Progenitor cell of endocrine pancreas (in vitro differentiated cells): ENCODE results near the gene TRPM3. TPM values are rescaled to one million over a fixed set of nuclear protein-coding genes. Genes with fewer than 3 reads are reported as not detected.

Source experiments
- DNase-seq: peaks from one replicate; pipeline ENCODE4 v3.0.0; 2021; ENCODE audit warnings: low spot score; ENCODE audit not compliant: unreplicated experiment
- H3K27ac Mint-ChIP-seq: 2 replicates; pipeline ENCODE4 v1.8.0; 2021; ENCODE audit warnings: mild to moderate bottlenecking, moderate library complexity, mixed read lengths
- H3K27me3 Mint-ChIP-seq: 2 replicates; pipeline ENCODE4 v1.8.0; 2021; ENCODE audit warnings: mixed read lengths
- H3K36me3 Mint-ChIP-seq: 2 replicates; pipeline ENCODE4 v1.8.0; 2022; ENCODE audit warnings: mixed read lengths; ENCODE audit not compliant: insufficient read depth
- H3K4me1 Mint-ChIP-seq: 2 replicates; pipeline ENCODE4 v1.8.0; 2021; ENCODE audit warnings: low read depth, mixed read lengths
- H3K4me3 Mint-ChIP-seq: 2 replicates; pipeline ENCODE4 v1.8.0; 2021; ENCODE audit warnings: low read depth, mild to moderate bottlenecking, moderate library complexity, mixed read lengths
- H3K9me3 Mint-ChIP-seq: 2 replicates; pipeline ENCODE4 v1.8.0; 2021; ENCODE audit warnings: low read depth, mixed read lengths
- CTCF ChIP-seq: fragments of 200-600 bp; sonication (generic); IDR thresholded peaks from one replicate; pipeline ENCODE4 v1.5.0; 2021; ENCODE audit warnings: antibody characterized with exemption, mild to moderate bottlenecking; ENCODE audit not compliant: unreplicated experiment
- total RNA-seq: library from RNA; stranded (reverse); gene quantifications from 2 replicates; pipeline ENCODE4 v1.2.1, GENCODE V29; 2021

The TRPM3 gene
- total RNA-seq, 1 donor from 2014 or later = 1.6 TPM

- H3K9me3 Mint-ChIP-seq = no peaks in the 10 kb centered on the region
- H3K36me3 Mint-ChIP-seq = no peaks in the 10 kb centered on the region
- no peaks in the 10 kb centered on the region for H3K27me3 Mint-ChIP-seq
- no peak for TF ChIP-seq CTCF
- no peak for DNase-seq
- no peak overlapping the region for H3K4me3 Mint-ChIP-seq
- H3K4me1 Mint-ChIP-seq = no peaks in the 10 kb centered on the region
- H3K27ac Mint-ChIP-seq = no peak overlapping the region
Measured at GRCh38 chr9:70791936-70792335, 329.5 kb downstream of the TRPM3 start.

GRCh38 chr9:70789086-70789485 lies 332.3 kb downstream of the TRPM3 start:
- H3K36me3 Mint-ChIP-seq = no peaks in the 10 kb centered on the region

DNA sequence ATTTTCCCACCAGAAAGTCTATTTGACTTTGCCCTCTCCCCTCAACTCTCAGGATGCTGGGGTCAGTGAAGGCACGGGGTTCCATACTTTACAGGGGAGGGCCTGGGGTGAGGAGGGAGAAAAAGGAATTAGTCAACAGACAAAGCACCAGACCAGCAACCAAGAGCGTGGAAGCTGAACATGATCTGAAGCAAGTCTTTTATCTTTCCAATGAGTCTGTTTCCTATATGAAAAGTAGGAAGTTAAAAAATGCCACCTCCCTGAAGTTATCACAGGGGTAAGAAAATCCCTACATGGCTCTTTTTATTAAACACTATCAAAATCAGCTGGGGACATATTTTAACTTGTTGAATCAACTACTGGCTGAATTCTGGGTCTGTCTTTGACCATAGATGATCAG lies 337.0 kb downstream of the TRPM3 start:
- DNase-seq = no peak
- TF ChIP-seq CTCF = no peak
- Mint-ChIP-seq H3K4me3 (no peak overlapping the region), H3K36me3 (no peaks in the 10 kb centered on the region), H3K27me3 (no peaks in the 10 kb centered on the region), H3K4me1 (peaks cover 4% of the 10 kb centered on the region), H3K9me3 (no peaks in the 10 kb centered on the region), H3K27ac (no peak overlapping the region)

More at GRCh38 chr9:70789086-70789485, 332.3 kb downstream of the TRPM3 start:
- TF ChIP-seq CTCF = no peak
- Mint-ChIP-seq H3K9me3 (no peaks in the 10 kb centered on the region), H3K4me3 (no peak overlapping the region), H3K27ac (no peak overlapping the region), H3K4me1 (peaks cover 1% of the 10 kb centered on the region), H3K27me3 (no peaks in the 10 kb centered on the region)
- DNase-seq = no peak

DNA sequence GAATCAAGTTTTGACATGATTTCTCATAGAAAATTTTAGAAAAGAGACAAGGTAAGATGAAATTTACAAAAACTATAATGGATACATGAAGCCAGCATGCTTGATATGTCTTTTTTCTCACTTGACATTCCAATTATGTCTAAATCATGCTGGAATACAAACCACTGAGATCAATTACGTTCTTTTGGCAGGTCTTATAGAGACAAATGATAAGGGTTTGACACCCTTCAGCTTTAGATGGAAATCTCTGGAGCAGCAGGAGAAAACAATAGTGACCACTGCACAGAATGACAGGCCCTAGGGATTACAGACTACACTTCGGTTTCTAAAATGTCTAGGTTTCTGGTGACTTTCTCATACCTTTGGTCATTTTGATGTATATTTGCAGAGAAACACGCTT lies 342.9 kb downstream of the TRPM3 start:
- Mint-ChIP-seq H3K36me3 (no peaks in the 10 kb centered on the region), H3K27ac (no peak overlapping the region), H3K9me3 (no peaks in the 10 kb centered on the region), H3K4me3 (no peak overlapping the region), H3K27me3 (no peaks in the 10 kb centered on the region), H3K4me1 (peaks cover 3% of the 10 kb centered on the region)
- no peak for DNase-seq
- TF ChIP-seq CTCF = no peak

GRCh38 chr9:70773579-70773978 lies 347.8 kb downstream of the TRPM3 start:
- Mint-ChIP-seq H3K27me3 (no peaks in the 10 kb centered on the region), H3K9me3 (no peaks in the 10 kb centered on the region), H3K36me3 (no peaks in the 10 kb centered on the region), H3K4me1 (no peaks in the 10 kb centered on the region), H3K4me3 (no peak overlapping the region), H3K27ac (no peak overlapping the region)
- TF ChIP-seq CTCF = no peak
- no peak for DNase-seq

DNA sequence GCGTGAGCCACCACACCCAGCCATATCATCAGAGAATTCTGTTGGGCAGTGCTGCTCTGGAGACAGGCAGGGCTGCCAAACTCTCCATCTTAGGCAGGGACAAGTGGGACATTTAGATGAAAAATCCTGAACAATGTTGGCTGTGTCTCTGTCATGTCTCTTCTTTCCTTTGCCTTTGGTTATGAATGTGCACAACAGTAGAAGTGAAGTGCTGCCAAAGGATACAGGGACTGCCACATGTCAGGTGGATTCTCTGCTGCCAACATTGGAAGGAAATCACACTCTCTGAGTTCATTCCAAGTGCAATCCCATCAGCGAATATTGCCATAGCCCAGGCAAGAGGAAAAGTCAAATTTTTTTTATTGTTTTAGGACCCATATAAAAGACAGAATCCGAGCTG lies 348.8 kb downstream of the TRPM3 start:
- no peak for DNase-seq
- Mint-ChIP-seq H3K9me3 (no peaks in the 10 kb centered on the region), H3K4me3 (no peak overlapping the region), H3K27ac (no peak overlapping the region), H3K36me3 (no peaks in the 10 kb centered on the region), H3K4me1 (no peaks in the 10 kb centered on the region), H3K27me3 (no peaks in the 10 kb centered on the region)
- TF ChIP-seq CTCF = no peak
